ENCODE results near the gene PRKG1.

- TF ChIP-seq CTCF (conservative IDR thresholded peaks at IDR 0.05; ENCODE audit: low read depth, low read length) (no peak), EZH2 (IDR thresholded peaks at IDR 0.05; ENCODE audit: low read length, unreplicated experiment) (no peak)
Measured at GRCh38 chr10:51239006-51239405, 164.7 kb downstream of the PRKG1 start.
